ENCODE measurements around the gene METTL22. TPM values are rescaled to one million over a fixed set of nuclear protein-coding genes. Genes with fewer than 3 reads are reported as not detected.

METTL22 gene
- total RNA-seq, 1 donor from 2014 or later, result 87.9 TPM

Other genes with a start within 250 kb of the METTL22 start
- gene TMEM114, start 31.2 kb upstream of the METTL22 start, total RNA-seq (ENCODE audit: unreplicated experiment), result not detected
- 70.9 TPM for gene ABAT, start 52.9 kb downstream of the METTL22 start, total RNA-seq (ENCODE audit: unreplicated experiment)
- gene TMEM186, start 175.9 kb downstream of the METTL22 start, total RNA-seq (ENCODE audit: unreplicated experiment), result 7.3 TPM
- 23.2 TPM for gene PMM2, start 176.1 kb downstream of the METTL22 start, total RNA-seq (ENCODE audit: unreplicated experiment)
- gene CARHSP1, start 247.3 kb downstream of the METTL22 start, total RNA-seq (ENCODE audit: unreplicated experiment), result 180 TPM